HepG2 (cell line): ENCODE measurements around the gene EPO. TPM values are rescaled to one million over a fixed set of nuclear protein-coding genes. Genes with fewer than 3 reads are reported as not detected.
A peak's percentile ranks its signal among the peaks of the same experiment; 100 is the strongest.

Experiments
- ATF3 ChIP-seq: sonication (generic); formaldehyde crosslinking; IDR thresholded peaks from 2 replicates; pipeline ENCODE4 v1.4.0; 2020; ENCODE audit warnings: missing genetic modification reagents
- BRF2 ChIP-seq: sonication (generic); formaldehyde crosslinking; IDR thresholded peaks from 2 replicates; pipeline ENCODE4 v1.8.1; 2022; ENCODE audit warnings: mild to moderate bottlenecking, missing genetic modification reagents
- CEBPG ChIP-seq: IDR thresholded peaks from 2 replicates; pipeline ENCODE4 v1.6.1; 2016
- ETV6 ChIP-seq: sonication (generic); formaldehyde crosslinking; conservative IDR thresholded peaks from 2 replicates; pipeline ENCODE4 v1.4.0; 2020; ENCODE audit warnings: missing genetic modification reagents
- FOXP4 ChIP-seq: sonication (generic); formaldehyde crosslinking; IDR thresholded peaks from 2 replicates; pipeline ENCODE4 v1.4.0; 2020; ENCODE audit warnings: missing genetic modification reagents
- HOXA7 ChIP-seq: sonication (generic); formaldehyde crosslinking; IDR thresholded peaks from 2 replicates; pipeline ENCODE4 v1.8.1; 2022; ENCODE audit warnings: mild to moderate bottlenecking, missing genetic modification reagents, moderate library complexity
- ISL2 ChIP-seq: sonication (generic); formaldehyde crosslinking; IDR thresholded peaks from 2 replicates; pipeline ENCODE4 v1.5.0; 2020; ENCODE audit warnings: missing genetic modification reagents
- KLF13 ChIP-seq: sonication (generic); formaldehyde crosslinking; IDR thresholded peaks from 2 replicates; pipeline ENCODE4 v1.4.0; 2020; ENCODE audit warnings: mild to moderate bottlenecking, missing genetic modification reagents
- KLF6 ChIP-seq: IDR thresholded peaks from 2 replicates; pipeline ENCODE4 v1.8.0; 2016; ENCODE audit warnings: missing biosample characterization, missing genetic modification reagents
- MBD4 ChIP-seq: IDR thresholded peaks from 2 replicates; pipeline ENCODE4 v1.6.1; 2012; ENCODE audit warnings: low read length, inconsistent platforms, borderline replicate concordance
- NCOA2 ChIP-seq: sonication (generic); formaldehyde crosslinking; IDR thresholded peaks from 2 replicates; pipeline ENCODE4 v1.8.0; 2022; ENCODE audit warnings: inconsistent platforms
- NFRKB ChIP-seq: fragments of 450-650 bp; IDR thresholded peaks from 2 replicates; pipeline ENCODE4 v1.6.1; 2017
- RFX1 ChIP-seq: fragments of 450-650 bp; IDR thresholded peaks from 2 replicates; pipeline ENCODE4 v1.6.1; 2017
- SCMH1 ChIP-seq: sonication (generic); formaldehyde crosslinking; IDR thresholded peaks from 2 replicates; pipeline ENCODE4 v1.9.0; 2021; ENCODE audit warnings: missing genetic modification reagents, mild to moderate bottlenecking, borderline replicate concordance
- TARDBP ChIP-seq: sonication (generic); formaldehyde crosslinking; IDR thresholded peaks from 2 replicates; pipeline ENCODE4 v1.8.0; 2022; ENCODE audit warnings: mild to moderate bottlenecking, missing genetic modification reagents
- ZC3H13 ChIP-seq: sonication (generic); formaldehyde crosslinking; IDR thresholded peaks from 2 replicates; pipeline ENCODE4 v1.8.1; 2023; ENCODE audit warnings: mild to moderate bottlenecking, missing genetic modification reagents, moderate library complexity
- ZNF138 ChIP-seq: sonication (generic); formaldehyde crosslinking; IDR thresholded peaks from 2 replicates; pipeline ENCODE4 v1.5.0; 2020; ENCODE audit warnings: mild to moderate bottlenecking, low read depth, missing genetic modification reagents
- ZNF160 ChIP-seq: sonication (generic); formaldehyde crosslinking; IDR thresholded peaks from 2 replicates; pipeline ENCODE4 v1.8.0; 2022; ENCODE audit warnings: mild to moderate bottlenecking, inconsistent platforms, missing genetic modification reagents
- ZNF263 ChIP-seq: sonication (generic); formaldehyde crosslinking; IDR thresholded peaks from 2 replicates; pipeline ENCODE4 v1.4.0; 2020; ENCODE audit warnings: missing genetic modification reagents
- ZNF331 ChIP-seq: sonication (generic); formaldehyde crosslinking; IDR thresholded peaks from 2 replicates; pipeline ENCODE4 v1.4.0; 2020; ENCODE audit warnings: missing genetic modification reagents
- ZNF414 ChIP-seq: sonication (generic); formaldehyde crosslinking; IDR thresholded peaks from 2 replicates; pipeline ENCODE4 v1.5.0; 2020; ENCODE audit warnings: missing genetic modification reagents
- ZNF687 ChIP-seq: sonication (generic); formaldehyde crosslinking; IDR thresholded peaks from 2 replicates; pipeline ENCODE4 v1.5.1; 2020; ENCODE audit warnings: mild to moderate bottlenecking, missing genetic modification reagents, moderate library complexity
- ZNF772 ChIP-seq: sonication (generic); formaldehyde crosslinking; IDR thresholded peaks from 2 replicates; pipeline ENCODE4 v1.5.0; 2020; ENCODE audit warnings: mild to moderate bottlenecking, missing genetic modification reagents
- ZZZ3 ChIP-seq: sonication (generic); formaldehyde crosslinking; IDR thresholded peaks from 2 replicates; pipeline ENCODE4 v1.4.0; 2020; ENCODE audit warnings: missing genetic modification reagents, mild to moderate bottlenecking, borderline replicate concordance
- polyA plus RNA-seq, 8 experiments: library from polyadenylated mRNA; depleted of rRNA in 3 of 8; stranded (reverse) in 7 of 8; unstranded in 1 of 8; fragments of >200 nt; fragmentation: Illumina TruSeq in 4 of 8; extraction: Trizol in 4 of 8; gene quantifications; 2 replicates each; pipeline versions ENCODE4 v1.2.1 to v1.2.3, GENCODE V29; 2011 to 2016; ENCODE audit warnings: low read depth in 4 of 8, missing spikeins in 1 of 8, mixed read lengths in 1 of 8; ENCODE audit not compliant: insufficient read depth in 1 of 8
- total RNA-seq, 5 experiments: library from RNA; depleted of rRNA; stranded (reverse); fragments of >200 nt; fragmentation: Illumina TruSeq; extraction: Trizol; gene quantifications; 2 replicates each; pipeline ENCODE4 v1.2.3, GENCODE V29; 2016; ENCODE audit warnings: low read depth in 1 of 5

Gene EPO
- total and polyA plus RNA-seq, 2 of the 13 experiments (the other 11 are each of a cell fraction or from before 2014, with no cell fraction given), result 10.3 to 25.7 TPM

- TF ChIP-seq ZNF687 (CRISPR knock-in tag) (peak; percentile 74), ZNF414 (CRISPR knock-in tag) (no peak), ZNF331 (peak; percentile 42; the same call in 1 of the 2 replicates), NCOA2 (peak; percentile 44; the same call in 1 of the 2 replicates), ZZZ3 (0 out of 2 replicates have a peak, but pooled peaks have one; percentile 12), ZNF160 (no peak), KLF6 (CRISPR knock-in tag) (0 out of 2 replicates have a peak, but pooled peaks have one; percentile 30), ETV6 (CRISPR knock-in tag) (0 out of 2 replicates have a peak, but pooled peaks have one; percentile 46), HOXA7 (no peak), KLF13 (CRISPR knock-in tag) (no peak), ZNF263 (CRISPR knock-in tag) (peak; percentile 21; the same call in 1 of the 2 replicates), SCMH1 (no peak), ISL2 (CRISPR knock-in tag) (no peak; the same call in 1 of the 2 replicates), RFX1 (no peak), ZNF138 (CRISPR knock-in tag) (no peak), ATF3 (CRISPR knock-in tag) (no peak; the same call in 1 of the 2 replicates), ZC3H13 (no peak; the same call in 1 of the 2 replicates), NFRKB (no peak), BRF2 (no peak), FOXP4 (CRISPR knock-in tag) (peak; percentile 44; the same call in 1 of the 2 replicates), ZNF772 (CRISPR knock-in tag) (peak; percentile 54; the same call in 1 of the 2 replicates), CEBPG (no peak), MBD4 (no peak), TARDBP (CRISPR knock-in tag) (0 out of 2 replicates have a peak, but pooled peaks have one; percentile 48)
Measured at GRCh38 chr7:100673302-100673941, 46.8 kb upstream of the EPO start, which contains the start of gene GNB2 (continued).
